GM12892 (cell line): ENCODE measurements around the gene CSGALNACT2.
"Not testable (repeated sequence)": the region's sequence is repeated elsewhere in the genome, so short reads cannot be mapped to it uniquely, and the experiment has no call there.

Experiments
- DNase-seq: peaks from one replicate; pipeline ENCODE4 v3.0.0; 2011; ENCODE audit not compliant: insufficient read length
- FAIRE-seq: peaks from 2 replicates; lab custom pipeline; 2011; peaks lifted over from hg19 to GRCh38; lab: Jason Lieb, UNC
- POLR2A ChIP-seq: IDR thresholded peaks from 2 replicates; pipeline ENCODE4 v1.6.1; 2011; ENCODE audit warnings: low read depth, low read length, control low read depth
- POLR2AphosphoS5 ChIP-seq: IDR thresholded peaks from 2 replicates; pipeline ENCODE4 v1.6.1; 2011; ENCODE audit warnings: low read depth, low read length, control low read depth
- TAF1 ChIP-seq: IDR thresholded peaks from 2 replicates; pipeline ENCODE4 v1.6.1; 2011; ENCODE audit warnings: low read depth, mild to moderate bottlenecking, control low read depth, low read length, borderline replicate concordance

CSGALNACT2 gene

DNA sequence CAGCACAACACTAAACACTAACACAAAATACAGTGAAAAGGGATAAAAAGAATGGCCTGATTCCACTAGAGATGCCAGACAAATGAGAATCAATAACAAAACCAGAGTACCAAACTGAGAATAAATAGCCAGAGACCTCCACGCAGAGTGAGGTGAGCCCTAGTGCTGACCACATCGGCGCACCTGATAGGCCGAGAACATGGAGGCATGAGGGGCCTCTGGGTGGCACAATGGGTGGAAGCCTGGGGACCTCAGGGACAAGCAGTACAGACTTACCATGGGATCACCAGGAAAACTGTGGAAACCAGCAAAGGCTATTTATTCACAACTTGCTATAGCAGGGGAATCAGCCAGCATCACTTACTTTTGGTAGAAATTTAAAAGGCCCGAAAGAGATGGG lies 1.8 kb upstream of the CSGALNACT2 start:
- DNase-seq (no peak), FAIRE-seq (no peak)
- TF ChIP-seq TAF1 (no peak), POLR2A (no peak), POLR2AphosphoS5 (no peak)

GRCh38 chr10:43136995-43137716 lies 1.1 kb upstream of the CSGALNACT2 start:
- TF ChIP-seq POLR2AphosphoS5 (no peak), TAF1 (no peak), POLR2A (no peak)
- no peak for DNase-seq
- no peak for FAIRE-seq

DNA sequence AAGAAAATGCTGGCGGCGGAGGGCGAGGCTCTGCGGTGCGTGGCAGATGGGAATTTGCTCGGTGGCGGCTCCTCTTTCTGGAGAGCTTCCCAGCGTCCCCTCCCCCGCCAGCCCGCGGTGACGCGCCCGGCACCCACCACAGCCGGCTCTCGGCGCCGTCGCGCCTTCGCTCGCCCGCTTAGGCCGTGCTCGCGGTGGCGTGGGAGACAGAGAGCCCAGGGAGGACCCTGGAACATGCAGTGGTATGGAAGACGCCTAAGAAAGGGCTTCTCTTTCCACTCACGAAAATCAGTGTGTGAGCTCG lies 576 bp upstream of the CSGALNACT2 start:
- FAIRE-seq = no peak
- no peak for DNase-seq
- TF ChIP-seq POLR2A = no peak
- no peak for TF ChIP-seq TAF1
- TF ChIP-seq POLR2AphosphoS5 = no peak

DNA sequence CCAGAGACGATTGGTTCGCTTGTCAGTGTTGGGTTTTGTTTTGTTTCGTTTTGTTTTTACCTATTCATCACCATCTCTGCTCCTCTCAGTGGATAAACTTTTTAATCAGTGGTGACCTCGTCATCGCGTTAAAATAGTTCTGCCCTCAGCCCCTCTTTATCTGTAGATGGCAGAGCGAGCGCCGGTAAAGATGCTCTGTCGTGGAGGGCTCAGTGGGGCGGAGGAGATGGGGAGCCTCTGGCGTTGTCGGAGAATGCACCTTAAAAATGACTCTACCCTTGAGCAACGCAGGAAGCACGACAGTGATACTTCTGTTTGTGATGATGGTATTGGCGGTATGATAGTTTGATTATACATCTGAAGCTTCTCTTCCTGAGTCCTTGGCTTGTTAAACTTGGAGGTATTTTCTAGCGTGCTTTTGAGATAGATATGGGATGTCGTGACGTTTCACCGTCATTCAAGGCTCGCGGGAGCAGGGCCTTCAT lies 554 bp downstream of the CSGALNACT2 start:
- no peak for DNase-seq
- TF ChIP-seq TAF1 (no peak), POLR2A (no peak), POLR2AphosphoS5 (no peak)
- peak; percentile 87 for FAIRE-seq

- no peak for TF ChIP-seq TAF1
- TF ChIP-seq POLR2A = no peak
- no peak for TF ChIP-seq POLR2AphosphoS5
- FAIRE-seq (no peak), DNase-seq (no peak)
Observed at GRCh38 chr10:43141421-43141820, 3.2 kb downstream of the CSGALNACT2 start.

DNA sequence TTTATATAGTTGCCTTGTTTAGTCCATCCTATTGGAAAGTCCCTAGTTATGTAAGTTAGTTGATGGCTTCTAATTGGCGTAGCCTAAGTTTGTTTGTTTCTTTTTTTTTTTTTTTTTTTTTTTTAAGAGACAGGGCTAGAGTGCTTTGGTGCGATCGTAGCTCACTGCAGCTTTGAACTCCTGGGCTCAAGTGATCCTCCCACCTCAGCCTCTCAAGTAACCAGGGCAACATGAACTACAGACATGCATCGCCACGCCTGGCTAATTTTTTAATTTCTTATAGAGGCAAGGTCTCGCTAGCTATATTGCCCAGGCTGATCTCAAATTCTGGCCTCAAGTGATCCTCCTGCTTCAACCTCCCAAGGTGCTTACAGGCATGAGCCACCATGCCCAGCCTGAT lies 7.1 kb downstream of the CSGALNACT2 start:
- FAIRE-seq (no peak), DNase-seq (no peak)
- TF ChIP-seq TAF1 (no peak), POLR2AphosphoS5 (no peak), POLR2A (no peak)

DNA sequence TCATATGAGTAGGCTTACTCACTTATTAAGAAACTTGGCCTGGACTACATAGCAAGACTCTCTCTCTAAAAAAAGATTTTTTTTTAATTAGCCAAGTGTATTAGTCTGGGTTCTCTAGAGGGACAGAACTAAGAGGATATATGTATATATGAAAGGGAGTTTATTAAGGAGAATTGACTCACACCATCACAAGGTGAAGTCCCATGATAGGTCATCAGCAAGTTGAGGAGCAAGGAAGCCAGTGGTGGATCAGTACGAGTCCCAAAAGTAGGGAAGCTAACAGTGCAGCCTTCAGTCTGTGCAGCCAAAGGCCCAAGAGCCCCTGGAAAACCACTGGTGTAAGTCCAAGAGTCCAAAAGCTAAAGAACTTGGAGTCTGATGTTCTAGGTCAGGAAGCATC lies 7.7 kb downstream of the CSGALNACT2 start:
- not testable (repeated sequence) for FAIRE-seq, DNase-seq

- TF ChIP-seq TAF1 = no peak
- no peak for TF ChIP-seq POLR2AphosphoS5
- FAIRE-seq (no peak), DNase-seq (no peak)
Observed at GRCh38 chr10:43151371-43151770, 13.1 kb downstream of the CSGALNACT2 start.

DNA sequence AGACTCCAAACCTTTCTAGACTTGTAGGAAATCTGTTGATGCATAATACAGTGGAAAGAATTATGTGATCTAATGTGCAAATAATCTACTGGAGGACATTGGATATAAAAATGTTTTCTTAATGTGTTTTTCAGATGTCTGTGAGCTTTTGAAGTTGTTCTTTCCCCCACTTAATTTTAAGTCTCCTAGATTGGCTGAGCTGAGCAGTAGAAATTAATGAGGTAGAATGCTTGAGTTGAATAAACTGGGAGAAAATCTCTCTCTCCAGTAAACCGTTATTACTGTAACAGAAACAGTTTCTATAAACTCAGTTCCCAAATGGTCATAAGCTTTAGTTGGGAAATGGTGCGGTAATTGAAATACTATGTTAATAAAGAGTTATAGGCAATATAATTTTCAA lies 15.7 kb downstream of the CSGALNACT2 start:
- no peak for DNase-seq
- no peak for FAIRE-seq
- TF ChIP-seq POLR2A = no peak
- TF ChIP-seq TAF1 = no peak
- TF ChIP-seq POLR2AphosphoS5 = no peak

- no peak for TF ChIP-seq POLR2AphosphoS5
- TF ChIP-seq TAF1 = no peak
- TF ChIP-seq POLR2A = no peak
- FAIRE-seq = no peak
- no peak for DNase-seq
Observed at GRCh38 chr10:43155221-43155620, 17.0 kb downstream of the CSGALNACT2 start.

DNA sequence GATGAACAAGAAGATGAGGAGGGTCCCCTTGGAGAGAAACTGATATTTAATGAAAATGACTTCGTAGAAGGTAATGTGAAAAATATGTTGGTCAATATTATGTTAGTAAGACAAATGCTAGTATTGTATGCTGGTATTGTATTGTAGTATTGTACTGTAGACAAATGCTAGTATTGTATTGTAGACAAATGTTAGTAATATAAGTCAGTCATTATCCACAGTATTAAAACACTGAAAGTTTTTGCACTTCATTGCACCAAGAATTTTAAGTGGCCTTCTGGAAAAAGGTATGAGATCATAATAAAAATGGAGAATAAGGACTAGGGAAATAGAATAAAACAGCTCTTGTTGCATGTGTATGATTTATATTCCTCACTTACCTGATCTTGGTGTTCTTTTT lies 17.5 kb downstream of the CSGALNACT2 start:
- DNase-seq = no peak
- no peak for TF ChIP-seq POLR2AphosphoS5
- no peak for TF ChIP-seq POLR2A
- FAIRE-seq = no peak

GRCh38 chr10:43156590-43157341 lies 18.5 kb downstream of the CSGALNACT2 start:
- TF ChIP-seq POLR2AphosphoS5 (no peak), POLR2A (no peak), TAF1 (no peak)
- DNase-seq = no peak
- FAIRE-seq = peak; percentile 46
